HepG2 (cell line): Measurements from ENCODE around the gene TMEM184B. TPM values are rescaled to one million over a fixed set of nuclear protein-coding genes. Genes with fewer than 3 reads are reported as not detected.

Source experiments
- GATAD1 ChIP-seq: IDR thresholded peaks from 2 replicates; pipeline ENCODE4 v1.6.1; 2016; ENCODE audit warnings: missing genetic modification reagents, missing compliant biosample characterization
- IRF2 ChIP-seq: IDR thresholded peaks from 2 replicates; pipeline ENCODE4 v1.6.1; 2018; ENCODE audit warnings: missing genetic modification reagents, missing compliant biosample characterization
- KDM5A ChIP-seq: fragments of 200-600 bp; sonication (generic); IDR thresholded peaks from 2 replicates; pipeline ENCODE4 v1.7.0; 2018; ENCODE audit warnings: antibody characterized with exemption, mild to moderate bottlenecking, low read length, borderline replicate concordance
- PHF8 ChIP-seq: sonication (generic); formaldehyde crosslinking; IDR thresholded peaks from 2 replicates; pipeline ENCODE4 v1.5.0; 2020; ENCODE audit warnings: missing genetic modification reagents
- SIN3B ChIP-seq: fragments of 150-350 bp; IDR thresholded peaks from 2 replicates; pipeline ENCODE4 v1.6.1; 2014; ENCODE audit warnings: low read length
- SIX4 ChIP-seq: sonication (generic); formaldehyde crosslinking; IDR thresholded peaks from 2 replicates; pipeline ENCODE4 v1.4.0; 2020; ENCODE audit warnings: missing genetic modification reagents
- SMAD1 ChIP-seq: sonication (generic); formaldehyde crosslinking; IDR thresholded peaks from 2 replicates; pipeline ENCODE4 v1.4.0; 2020; ENCODE audit warnings: missing genetic modification reagents, low read depth, mild to moderate bottlenecking, borderline replicate concordance
- STAG1 ChIP-seq: sonication (generic); formaldehyde crosslinking; IDR thresholded peaks from 2 replicates; pipeline ENCODE4 v1.4.0; 2020; ENCODE audit warnings: missing genetic modification reagents
- TCF7L2 ChIP-seq: IDR thresholded peaks from 2 replicates; pipeline ENCODE4 v1.6.1; 2011; ENCODE audit warnings: mild to moderate bottlenecking, low read depth, low read length, moderate library complexity
- YEATS4 ChIP-seq: sonication (generic); formaldehyde crosslinking; IDR thresholded peaks from 2 replicates; pipeline ENCODE4 v1.4.0; 2020; ENCODE audit warnings: missing genetic modification reagents, borderline replicate concordance
- ZBTB10 ChIP-seq: sonication (generic); formaldehyde crosslinking; IDR thresholded peaks from 2 replicates; pipeline ENCODE4 v1.4.0; 2020; ENCODE audit warnings: missing genetic modification reagents, borderline replicate concordance
- ZFP41 ChIP-seq: sonication (generic); formaldehyde crosslinking; IDR thresholded peaks from 2 replicates; pipeline ENCODE4 v1.4.0; 2020; ENCODE audit warnings: mild to moderate bottlenecking, missing genetic modification reagents, borderline replicate concordance
- ZFY ChIP-seq: sonication (generic); formaldehyde crosslinking; IDR thresholded peaks from 2 replicates; pipeline ENCODE4 v1.4.0; 2020; ENCODE audit warnings: missing genetic modification reagents
- ZNF414 ChIP-seq: sonication (generic); formaldehyde crosslinking; IDR thresholded peaks from 2 replicates; pipeline ENCODE4 v1.5.0; 2020; ENCODE audit warnings: missing genetic modification reagents
- ZNF547 ChIP-seq: sonication (generic); formaldehyde crosslinking; IDR thresholded peaks from 2 replicates; pipeline ENCODE4 v1.5.1; 2020; ENCODE audit warnings: mild to moderate bottlenecking, missing genetic modification reagents
- ZNF570 ChIP-seq: sonication (generic); formaldehyde crosslinking; IDR thresholded peaks from 2 replicates; pipeline ENCODE4 v1.4.0; 2020; ENCODE audit warnings: mild to moderate bottlenecking, missing genetic modification reagents, borderline replicate concordance
- ZNF605 ChIP-seq: sonication (generic); formaldehyde crosslinking; IDR thresholded peaks from 2 replicates; pipeline ENCODE4 v1.8.0; 2022; ENCODE audit warnings: mild to moderate bottlenecking, missing genetic modification reagents
- ZNF687 ChIP-seq: sonication (generic); formaldehyde crosslinking; IDR thresholded peaks from 2 replicates; pipeline ENCODE4 v1.5.1; 2020; ENCODE audit warnings: mild to moderate bottlenecking, missing genetic modification reagents, moderate library complexity
- ZNF772 ChIP-seq: sonication (generic); formaldehyde crosslinking; IDR thresholded peaks from 2 replicates; pipeline ENCODE4 v1.5.0; 2020; ENCODE audit warnings: mild to moderate bottlenecking, missing genetic modification reagents
- polyA plus RNA-seq, 8 experiments: library from polyadenylated mRNA; depleted of rRNA in 3 of 8; stranded (reverse) in 7 of 8; unstranded in 1 of 8; fragments of >200 nt; fragmentation: Illumina TruSeq in 4 of 8; extraction: Trizol in 4 of 8; gene quantifications; 2 replicates each; pipeline versions ENCODE4 v1.2.1 to v1.2.3, GENCODE V29; 2011 to 2016; ENCODE audit warnings: low read depth in 4 of 8, missing spikeins in 1 of 8, mixed read lengths in 1 of 8; ENCODE audit not compliant: insufficient read depth in 1 of 8
- total RNA-seq, 5 experiments: library from RNA; depleted of rRNA; stranded (reverse); fragments of >200 nt; fragmentation: Illumina TruSeq; extraction: Trizol; gene quantifications; 2 replicates each; pipeline ENCODE4 v1.2.3, GENCODE V29; 2016; ENCODE audit warnings: low read depth in 1 of 5
- TF ChIP-seq, protein P1 (sequence below): sonication (generic); formaldehyde crosslinking; IDR thresholded peaks from 2 replicates; pipeline ENCODE4 v1.4.0; 2020; ENCODE audit warnings: missing genetic modification reagents
- TF ChIP-seq, protein P2 (sequence below): fragments of 450-650 bp; IDR thresholded peaks from 2 replicates; pipeline ENCODE4 v1.6.1; 2017

Gene TMEM184B
- total and polyA plus RNA-seq, 2 of the 13 experiments (the other 11 are each of a cell fraction or from before 2014, with no cell fraction given): 15.9 to 16.0 TPM

DNA sequence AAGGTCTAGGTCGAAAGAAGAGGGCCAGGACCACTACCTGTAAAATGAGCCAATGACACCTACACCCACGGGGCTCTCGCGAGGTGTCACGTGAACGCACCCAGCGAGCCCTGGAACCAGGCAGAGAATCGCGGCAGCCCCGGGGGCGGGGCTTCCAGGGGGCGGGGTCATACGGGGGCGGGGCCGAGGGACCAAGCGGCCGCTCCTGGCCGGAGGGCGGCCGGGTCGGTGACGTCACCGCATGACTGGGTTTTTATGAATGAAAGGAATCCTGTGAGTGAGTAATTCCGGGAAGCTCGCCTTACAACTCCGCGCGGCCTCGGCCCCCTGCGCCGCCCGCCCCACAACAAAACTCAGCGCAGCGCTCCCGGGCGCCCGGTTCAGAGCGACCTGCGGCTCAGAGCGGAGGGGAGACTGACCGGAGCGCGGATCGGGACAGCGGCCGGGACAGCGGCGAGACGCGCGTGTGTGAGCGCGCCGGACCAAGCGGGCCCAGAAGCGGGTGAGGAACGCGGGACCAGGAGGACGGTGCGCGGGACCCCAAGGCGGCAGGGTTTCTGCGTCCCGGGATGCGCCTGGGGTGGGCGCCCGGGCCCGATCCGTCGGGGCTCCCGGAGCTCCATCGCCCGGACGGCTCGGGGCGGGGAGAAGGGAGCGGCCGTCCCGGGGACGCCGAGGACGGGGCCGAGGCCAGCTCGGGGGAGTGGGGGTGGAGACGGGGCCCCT lies 70.9 kb downstream of the TMEM184B start, which contains the start of gene MAFF (continued):
- TF ChIP-seq ZNF687: peak; percentile 39
- TF ChIP-seq SIX4 (CRISPR knock-in tag): 0 out of 2 replicates have a peak, but pooled peaks have one; percentile 4
- peak; percentile 75; the same call in 1 of the 2 replicates for TF ChIP-seq ZNF772 (CRISPR knock-in tag)
- no peak for TF ChIP-seq TCF7L2
- peak; percentile 53; the same call in 1 of the 2 replicates for TF ChIP-seq ZNF414 (CRISPR knock-in tag)
- peak; percentile 22; the same call in 1 of the 2 replicates for TF ChIP-seq ZBTB10 (CRISPR knock-in tag)
- TF ChIP-seq YEATS4 (CRISPR knock-in tag): peak; percentile 41
- TF ChIP-seq, protein P1, sequence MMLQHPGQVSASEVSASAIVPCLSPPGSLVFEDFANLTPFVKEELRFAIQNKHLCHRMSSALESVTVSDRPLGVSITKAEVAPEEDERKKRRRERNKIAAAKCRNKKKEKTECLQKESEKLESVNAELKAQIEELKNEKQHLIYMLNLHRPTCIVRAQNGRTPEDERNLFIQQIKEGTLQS (CRISPR knock-in tag): peak; percentile 68; the same call in 1 of the 2 replicates
- TF ChIP-seq STAG1: peak; percentile 12; the same call in 1 of the 2 replicates
- peak; percentile 50; the same call in 1 of the 2 replicates for TF ChIP-seq SMAD1 (CRISPR knock-in tag)
- peak; percentile 69 for TF ChIP-seq PHF8 (CRISPR knock-in tag)
- TF ChIP-seq ZFY (CRISPR knock-in tag): peak; percentile 65
- peak; percentile 52; the same call in 1 of the 2 replicates for TF ChIP-seq IRF2 (CRISPR knock-in tag)
- TF ChIP-seq, protein P2, sequence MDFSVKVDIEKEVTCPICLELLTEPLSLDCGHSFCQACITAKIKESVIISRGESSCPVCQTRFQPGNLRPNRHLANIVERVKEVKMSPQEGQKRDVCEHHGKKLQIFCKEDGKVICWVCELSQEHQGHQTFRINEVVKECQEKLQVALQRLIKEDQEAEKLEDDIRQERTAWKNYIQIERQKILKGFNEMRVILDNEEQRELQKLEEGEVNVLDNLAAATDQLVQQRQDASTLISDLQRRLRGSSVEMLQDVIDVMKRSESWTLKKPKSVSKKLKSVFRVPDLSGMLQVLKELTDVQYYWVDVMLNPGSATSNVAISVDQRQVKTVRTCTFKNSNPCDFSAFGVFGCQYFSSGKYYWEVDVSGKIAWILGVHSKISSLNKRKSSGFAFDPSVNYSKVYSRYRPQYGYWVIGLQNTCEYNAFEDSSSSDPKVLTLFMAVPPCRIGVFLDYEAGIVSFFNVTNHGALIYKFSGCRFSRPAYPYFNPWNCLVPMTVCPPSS: no peak
- no peak for TF ChIP-seq ZNF570 (CRISPR knock-in tag)
- TF ChIP-seq ZNF547 (CRISPR knock-in tag): no peak
- peak; percentile 52; the same call in 1 of the 2 replicates for TF ChIP-seq GATAD1 (CRISPR knock-in tag)
- no peak for TF ChIP-seq SIN3B
- TF ChIP-seq ZFP41 (CRISPR knock-in tag): no peak
- no peak; the same call in 1 of the 2 replicates for TF ChIP-seq ZNF605 (CRISPR knock-in tag)
- peak; percentile 38; the same call in 1 of the 2 replicates for TF ChIP-seq KDM5A
